GM23338 (cell line): ENCODE data around the gene SERPINC1. TPM values are rescaled to one million over a fixed set of nuclear protein-coding genes. Genes with fewer than 3 reads are reported as not detected.
"Not testable (repeated sequence)": the region's sequence is repeated elsewhere in the genome, so short reads cannot be mapped to it uniquely, and the experiment has no call there.

Experiments
- ATAC-seq: fragments of 200-7000 bp; cut with Tn5 transposase; 3 replicates; pipeline ENCODE4 v1.9.1; 2020
- DNase-seq: peaks from one replicate; pipeline ENCODE4 v3.0.0-alpha.2; 2015; ENCODE audit warnings: low spot score
- H2AFZ ChIP-seq: fragments of 200-600 bp; sonication (generic); 2 replicates; pipeline ENCODE4 v1.8.0; 2016; ENCODE audit warnings: antibody characterized with exemption, mild to moderate bottlenecking, moderate library complexity
- H3F3A ChIP-seq: fragments of 200-600 bp; sonication (generic); replicated peaks from 2 replicates; pipeline ENCODE4 v1.8.0; 2017; ENCODE audit warnings: antibody characterized with exemption, mixed run types, low read depth
- H3K27ac ChIP-seq: fragments of 200-600 bp; sonication (generic); 2 replicates; pipeline ENCODE4 v1.6.1; 2016; ENCODE audit warnings: low read depth
- H3K27me3 ChIP-seq: fragments of 200-600 bp; sonication (generic); 2 replicates; pipeline ENCODE4 v1.8.0; 2016; ENCODE audit warnings: mild to moderate bottlenecking, mixed run types, moderate library complexity; ENCODE audit not compliant: insufficient read depth
- H3K36me3 ChIP-seq: fragments of 200-600 bp; sonication (generic); 2 replicates; pipeline ENCODE4 v1.8.0; 2016; ENCODE audit warnings: mild to moderate bottlenecking; ENCODE audit not compliant: insufficient read depth
- H3K4me1 ChIP-seq: fragments of 200-600 bp; sonication (generic); 2 replicates; pipeline ENCODE4 v1.8.0; 2016; ENCODE audit warnings: mild to moderate bottlenecking, moderate library complexity; ENCODE audit not compliant: insufficient read depth
- H3K4me2 ChIP-seq: fragments of 200-600 bp; sonication (generic); 2 replicates; pipeline ENCODE4 v1.7.1; 2017; ENCODE audit warnings: mixed run types
- H3K4me3 ChIP-seq: fragments of 200-600 bp; sonication (generic); 2 replicates; pipeline ENCODE4 v1.6.1; 2016; ENCODE audit warnings: mixed run types
- H3K79me2 ChIP-seq: fragments of 200-600 bp; sonication (generic); replicated peaks from 2 replicates; pipeline ENCODE4 v1.8.0; 2017; ENCODE audit warnings: mild to moderate bottlenecking; ENCODE audit not compliant: insufficient read depth
- H3K9me2 ChIP-seq: fragments of 200-600 bp; sonication (generic); 2 replicates; pipeline ENCODE4 v1.8.0; 2017; ENCODE audit not compliant: insufficient read depth
- H4K20me1 ChIP-seq: fragments of 200-600 bp; sonication (generic); replicated peaks from 2 replicates; pipeline ENCODE4 v1.8.0; 2017; ENCODE audit warnings: mild to moderate bottlenecking; ENCODE audit not compliant: insufficient read depth
- H3K27ac Mint-ChIP-seq: 2 replicates; pipeline ENCODE4 v1.8.0; 2020; ENCODE audit warnings: inconsistent platforms, mild to moderate bottlenecking, moderate library complexity, mixed read lengths
- H3K27me3 Mint-ChIP-seq: 3 replicates; pipeline ENCODE4 v1.8.0; 2022; ENCODE audit warnings: low read depth, mild to moderate bottlenecking, moderate library complexity, mixed read lengths, inconsistent platforms; ENCODE audit not compliant: insufficient read depth, poor library complexity
- H3K36me3 Mint-ChIP-seq: 3 replicates; pipeline ENCODE4 v1.8.0; 2021; ENCODE audit warnings: low read depth, mild to moderate bottlenecking, inconsistent platforms, moderate library complexity, mixed read lengths
- H3K4me1 Mint-ChIP-seq: 3 replicates; pipeline ENCODE4 v1.8.0; 2020; ENCODE audit warnings: mild to moderate bottlenecking, inconsistent platforms, mixed read lengths
- H3K4me3 Mint-ChIP-seq: 3 replicates; pipeline ENCODE4 v1.8.0; 2021; ENCODE audit warnings: moderate library complexity, mild to moderate bottlenecking, inconsistent platforms, mixed read lengths
- H3K9me3 Mint-ChIP-seq: 3 replicates; pipeline ENCODE4 v1.8.0; 2020; ENCODE audit warnings: moderate library complexity, mild to moderate bottlenecking, inconsistent platforms, mixed read lengths
- ETS1 ChIP-seq: IDR thresholded peaks from 2 replicates; pipeline ENCODE4 v1.6.1; 2016; ENCODE audit warnings: antibody characterized with exemption
- EZH2 ChIP-seq: fragments of 200-600 bp; sonication (generic); IDR thresholded peaks from one replicate; pipeline ENCODE4 v1.8.0; 2017; ENCODE audit warnings: antibody characterized with exemption, mild to moderate bottlenecking, low read depth; ENCODE audit not compliant: unreplicated experiment
- REST ChIP-seq: IDR thresholded peaks from one replicate; pipeline ENCODE4 v1.6.1; 2018; ENCODE audit warnings: antibody characterized with exemption; ENCODE audit not compliant: unreplicated experiment
- STAT1 ChIP-seq: IDR thresholded peaks from one replicate; pipeline ENCODE4 v1.6.1; 2016; ENCODE audit warnings: antibody characterized with exemption; ENCODE audit not compliant: unreplicated experiment
- ZNF331 ChIP-seq: fragments of 250-450 bp; sonication (Bioruptor Pico); IDR thresholded peaks from 2 replicates; pipeline ENCODE4 v1.5.0; 2020; ENCODE audit warnings: low read depth, mild to moderate bottlenecking, moderate library complexity
- ZNF462 ChIP-seq: fragments of 250-450 bp; sonication (Bioruptor Pico); IDR thresholded peaks from 2 replicates; pipeline ENCODE4 v1.5.0; 2020; ENCODE audit warnings: mild to moderate bottlenecking, moderate library complexity
- polyA plus RNA-seq: library from polyadenylated mRNA; unstranded; fragments of >200 nt; fragmentation: Nextera tagmentation; extraction: Ambion mirVana; gene quantifications from 2 replicates; pipeline ENCODE4 v1.2.1, GENCODE V29; 2016
- total RNA-seq: library from RNA; depleted of rRNA; stranded (reverse); fragments of >200 nt; shearing (Covaris generic); gene quantifications from 2 replicates; pipeline ENCODE4 v1.2.3, GENCODE V29; 2014

The SERPINC1 gene
- total and polyA plus RNA-seq, 2 experiments from 2014 or later: not detected

GRCh38 chr1:173860065-173860464 is 57.1 kb downstream of the SERPINC1 start:
- H3F3A ChIP-seq: peaks cover 41% of the 10 kb centered on the region
- Mint-ChIP-seq H3K4me1 (peaks cover 15% of the 10 kb centered on the region), H3K27me3 (peaks cover 37% of the 10 kb centered on the region), H3K27ac (no peak overlapping the region), H3K9me3 (no peaks in the 10 kb centered on the region), H3K4me3 (no peak overlapping the region), H3K36me3 (peaks cover 76% of the 10 kb centered on the region)
- TF ChIP-seq REST (no peak), STAT1 (no peak), ETS1 (no peak), ZNF462 (CRISPR knock-in tag) (no peak), EZH2 (no peak), ZNF331 (no peak)
- ATAC-seq (no peak), DNase-seq (no peak)
- H3K27ac ChIP-seq: peak overlapping the region; percentile 96; the same call in 1 of the 2 replicates
- no peaks in the 10 kb centered on the region for H3K9me2 ChIP-seq
- H3K4me3 ChIP-seq: no peak overlapping the region
- H3K36me3 ChIP-seq: peaks cover 24% of the 10 kb centered on the region
- H3K79me2 ChIP-seq: peaks cover 6% of the 10 kb centered on the region; the same call in 1 of the 2 replicates
- peaks cover 11% of the 10 kb centered on the region; the same call in 1 of the 2 replicates for H3K4me1 ChIP-seq
- 0 out of 2 replicates have a peak, but pooled peaks cover 6% of the 10 kb centered on the region for H4K20me1 ChIP-seq
- no peak overlapping the region for H3K4me2 ChIP-seq
- no peaks in the 10 kb centered on the region for H3K27me3 ChIP-seq
- H2AFZ ChIP-seq: no peak overlapping the region

GRCh38 chr1:173859547-173859946 is 57.6 kb downstream of the SERPINC1 start:
- H2AFZ ChIP-seq, DNase-seq, H4K20me1 ChIP-seq, H3K9me3 Mint-ChIP-seq, H3K27me3 ChIP-seq, H3K27ac Mint-ChIP-seq, H3K9me2 ChIP-seq, H3K4me3 ChIP-seq, H3K4me3 Mint-ChIP-seq, H3K79me2 ChIP-seq, H3K4me2 ChIP-seq, ATAC-seq, H3K27ac ChIP-seq: not testable (repeated sequence)
- peaks cover 18% of the 10 kb centered on the region for H3K36me3 ChIP-seq
- Mint-ChIP-seq H3K36me3 (peaks cover 76% of the 10 kb centered on the region), H3K27me3 (peaks cover 32% of the 10 kb centered on the region), H3K4me1 (peaks cover 12% of the 10 kb centered on the region)
- H3F3A ChIP-seq: peaks cover 35% of the 10 kb centered on the region
- H3K4me1 ChIP-seq: peaks cover 10% of the 10 kb centered on the region; the same call in 1 of the 2 replicates
